ENCODE measurements around the gene ECE1.
A peak's percentile ranks its signal among the peaks of the same experiment; 100 is the strongest.
"Not testable (repeated sequence)": the region's sequence is repeated elsewhere in the genome, so short reads cannot be mapped to it uniquely, and the experiment has no call there.

The ECE1 gene

DNA sequence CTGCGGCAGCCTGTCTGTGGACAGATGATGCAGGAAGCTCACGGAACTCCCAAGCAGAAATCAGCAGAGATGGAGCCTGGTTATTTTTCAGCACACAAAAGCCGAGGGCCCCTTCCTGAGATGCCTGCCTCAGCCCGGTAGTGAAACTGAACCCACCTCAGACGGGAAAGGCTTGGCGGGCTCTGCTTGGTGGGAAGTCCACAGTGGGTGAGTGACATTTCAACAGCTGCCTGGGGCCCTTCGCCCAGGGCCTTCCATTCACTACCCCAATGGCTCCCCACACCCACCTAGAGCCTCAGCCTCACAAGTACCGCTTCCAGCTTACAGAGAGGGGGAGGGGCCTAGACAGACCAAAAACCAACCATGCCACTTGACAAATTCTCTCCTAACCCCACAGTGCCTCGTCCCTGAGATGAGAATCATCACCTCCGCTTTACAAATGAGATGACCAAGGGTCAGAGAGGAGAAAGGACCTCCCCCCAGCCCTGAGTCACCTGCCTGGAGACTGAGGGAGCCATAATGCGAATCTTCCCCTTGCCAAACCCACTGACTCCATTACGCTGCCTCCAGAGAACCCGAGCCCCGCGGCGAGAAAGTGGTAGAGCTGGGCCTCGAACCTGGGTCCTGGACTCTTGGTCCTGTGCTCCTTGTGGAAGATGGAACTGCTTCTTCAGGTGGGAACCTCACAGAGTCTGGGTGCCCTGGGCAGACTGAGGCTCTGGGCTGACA is 3.4 kb upstream of the ECE1 start:
- DNase-seq (ENCODE audit: low read depth, low spot score): no peak
- no peak overlapping the region for H3K27ac ChIP-seq

GRCh38 chr1:21292984-21293536 is 2.8 kb upstream of the ECE1 start:
- H3K27ac ChIP-seq: no peak overlapping the region

GRCh38 chr1:21292503-21292983 is 2.3 kb upstream of the ECE1 start:
- no peak for DNase-seq (ENCODE audit: low read depth, low spot score)
- no peak overlapping the region for H3K27ac ChIP-seq

More at GRCh38 chr1:21292984-21293536, 2.8 kb upstream of the ECE1 start:
- no peak for DNase-seq (ENCODE audit: low read depth, low spot score)

- no peak overlapping the region for H3K27ac ChIP-seq
- no peak for DNase-seq (ENCODE audit: low read depth, low spot score)
Measured at GRCh38 chr1:21291964-21292363, 1.7 kb upstream of the ECE1 start.

DNA sequence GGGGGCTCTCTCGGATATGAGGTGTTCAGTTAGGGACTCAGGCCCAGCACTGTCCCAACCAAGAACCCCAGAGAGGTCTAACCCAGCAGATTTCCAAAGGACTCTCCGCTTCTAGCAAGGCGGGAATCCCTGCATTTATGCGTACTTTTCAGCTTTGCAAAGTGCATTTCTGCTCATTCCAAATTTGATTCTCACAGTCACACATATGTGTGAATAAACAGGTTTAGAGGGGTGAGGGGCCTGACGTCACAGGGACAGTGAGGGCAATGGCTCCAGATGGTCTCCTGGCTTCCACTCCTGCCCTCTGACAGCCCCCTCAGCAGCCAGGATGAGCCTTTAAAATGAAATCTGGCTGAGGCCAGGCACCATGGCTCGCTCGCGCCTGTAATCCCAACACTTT is 921 bp upstream of the ECE1 start:
- H3K27ac ChIP-seq: no peak overlapping the region
- no peak for DNase-seq (ENCODE audit: low read depth, low spot score)

DNA sequence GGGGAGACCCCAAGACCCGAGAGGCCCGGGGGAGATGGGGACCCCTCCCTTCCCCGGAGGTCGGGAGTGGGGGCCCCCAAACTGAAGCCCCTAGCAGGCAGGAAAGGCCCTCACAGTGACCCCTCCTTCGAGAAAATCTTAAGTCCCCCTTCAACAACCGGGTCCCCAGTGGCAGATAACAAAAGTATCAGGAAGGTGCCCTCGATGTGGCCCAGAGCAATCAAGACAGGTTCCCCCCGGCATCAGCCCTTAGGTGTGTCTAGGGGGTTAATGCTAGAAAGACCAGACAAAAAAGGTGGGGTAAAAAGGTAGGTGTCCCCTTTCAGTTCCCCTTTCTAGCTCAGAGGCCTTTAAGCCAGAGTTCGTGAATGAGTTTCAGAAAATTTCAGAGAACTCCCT is 282 bp upstream of the ECE1 start:
- H3K27ac ChIP-seq: peak overlapping the region; percentile 36
- DNase-seq (ENCODE audit: low read depth, low spot score): no peak

DNA sequence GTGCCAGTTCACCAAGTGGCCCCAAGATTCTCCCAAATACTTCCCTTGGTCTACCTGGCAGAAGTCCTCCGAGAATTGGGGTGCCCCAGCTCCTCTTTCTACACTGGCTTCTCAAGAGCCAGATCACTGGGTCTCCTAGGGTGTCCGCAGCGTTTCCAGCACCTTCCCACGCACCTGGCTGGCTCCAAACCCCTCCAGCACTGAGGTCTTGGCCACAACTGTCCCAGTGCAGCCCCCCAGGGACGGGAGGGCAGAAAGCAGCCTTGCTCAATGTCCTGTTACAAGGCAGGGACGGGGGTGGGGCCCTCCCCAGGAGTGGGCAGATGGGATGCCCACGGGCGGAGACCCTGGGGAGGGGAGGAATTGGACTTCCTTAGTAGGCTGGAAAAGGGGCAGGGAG is 1.1 kb downstream of the ECE1 start:
- DNase-seq (ENCODE audit: low read depth, low spot score): no peak
- peak overlapping the region; percentile 36 for H3K27ac ChIP-seq

DNA sequence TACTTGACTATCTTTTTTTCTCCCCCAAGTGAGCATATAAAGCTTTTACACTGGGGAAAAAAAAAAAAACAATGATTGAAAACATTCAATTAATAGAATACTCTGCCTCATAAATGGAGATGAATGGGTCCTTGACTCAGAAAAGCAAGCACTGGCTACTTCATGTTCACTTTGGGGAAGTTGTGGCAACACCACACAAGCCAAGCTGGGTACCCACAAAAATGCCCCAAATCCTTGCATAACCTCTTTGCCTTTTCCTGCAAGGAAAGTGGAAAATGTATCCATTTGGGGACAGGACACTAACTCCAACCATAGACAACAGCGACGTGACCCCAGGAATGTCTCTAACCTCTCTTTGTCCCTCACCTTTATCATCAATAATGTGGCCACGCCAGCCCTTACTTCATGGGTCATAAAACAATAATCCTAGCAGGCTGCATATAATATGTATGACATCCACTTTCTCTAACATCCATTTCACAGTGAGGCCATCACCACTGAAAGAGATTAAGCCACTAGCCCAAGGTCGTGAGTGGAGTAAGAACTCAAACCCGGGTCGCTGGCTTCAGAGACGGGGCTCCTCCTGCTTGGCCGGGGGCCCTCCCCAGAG is 2.3 kb downstream of the ECE1 start:
- H3K27ac ChIP-seq: no peak overlapping the region
- DNase-seq (ENCODE audit: low read depth, low spot score): no peak

DNA sequence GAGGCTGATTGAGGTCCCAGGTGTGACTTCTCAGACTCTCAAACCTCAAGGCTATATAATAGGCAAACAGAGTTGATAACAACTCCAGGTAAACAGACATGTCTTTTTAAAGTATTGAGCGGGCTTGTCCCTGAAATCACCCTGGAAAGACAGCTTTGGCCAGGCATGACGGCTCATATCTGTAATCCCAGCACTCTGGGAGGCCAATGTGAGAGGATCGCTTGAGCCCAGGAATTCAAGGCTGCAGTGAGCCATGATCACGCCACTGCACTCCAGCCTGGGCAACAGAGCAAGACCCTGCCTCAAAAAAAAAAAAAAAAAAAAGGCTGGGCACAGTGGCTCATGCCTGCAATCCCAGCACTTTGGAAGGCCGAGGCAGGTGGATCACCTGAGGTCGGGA is 4.9 kb downstream of the ECE1 start:
- not testable (repeated sequence) for DNase-seq (ENCODE audit: low read depth, low spot score); H3K27ac ChIP-seq

GRCh38 chr1:21285055-21285372 is 5.2 kb downstream of the ECE1 start:
- no peak overlapping the region for H3K27ac ChIP-seq
- no peak for DNase-seq (ENCODE audit: low read depth, low spot score)

DNA sequence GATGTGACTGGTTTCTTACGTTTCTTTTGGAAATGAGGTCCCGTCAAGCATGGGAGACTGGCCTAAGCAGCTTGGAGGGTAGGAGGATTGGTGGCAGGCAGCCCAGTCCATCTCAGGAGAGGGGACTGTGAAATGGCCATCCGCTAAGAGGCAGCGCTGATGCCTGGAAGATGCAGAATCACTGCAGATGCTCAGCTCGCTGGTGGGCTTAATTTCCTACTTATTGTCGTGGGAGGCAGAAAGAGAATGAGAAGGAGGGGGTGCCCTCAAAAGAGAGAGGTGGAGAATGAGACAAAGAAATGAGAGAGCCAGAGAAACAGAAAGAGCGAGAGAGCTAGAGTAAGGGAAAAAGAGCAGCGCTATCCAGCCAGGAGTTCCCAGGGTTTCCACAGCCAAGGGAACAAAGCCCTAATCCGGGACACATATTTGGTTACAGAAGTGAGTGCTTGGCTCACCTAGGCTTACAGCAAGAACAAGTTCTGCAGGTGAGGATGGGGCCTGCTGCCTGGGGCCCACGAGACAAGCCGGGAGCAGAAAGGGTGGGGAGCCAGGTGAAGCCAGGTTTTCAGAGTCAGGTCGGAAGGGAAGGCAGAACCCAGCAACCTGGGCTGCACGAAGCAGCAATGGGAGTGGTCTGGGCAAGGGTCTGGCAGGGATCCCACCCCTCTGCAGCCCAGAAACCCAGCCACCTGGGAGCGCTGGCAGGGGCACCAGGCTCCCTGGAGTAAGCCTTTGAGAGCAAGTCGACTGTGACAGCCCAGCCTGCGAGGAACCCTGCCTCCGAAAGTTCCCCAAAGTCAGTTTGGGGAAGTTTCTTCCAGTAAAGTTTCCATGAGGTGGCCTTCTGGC is 5.8 kb downstream of the ECE1 start:
- no peak for DNase-seq (ENCODE audit: low read depth, low spot score)
- no peak overlapping the region for H3K27ac ChIP-seq

- no peak for DNase-seq (ENCODE audit: low read depth, low spot score)
- H3K27ac ChIP-seq: no peak overlapping the region
Measured at GRCh38 chr1:21283524-21283923, 6.7 kb downstream of the ECE1 start.

DNA sequence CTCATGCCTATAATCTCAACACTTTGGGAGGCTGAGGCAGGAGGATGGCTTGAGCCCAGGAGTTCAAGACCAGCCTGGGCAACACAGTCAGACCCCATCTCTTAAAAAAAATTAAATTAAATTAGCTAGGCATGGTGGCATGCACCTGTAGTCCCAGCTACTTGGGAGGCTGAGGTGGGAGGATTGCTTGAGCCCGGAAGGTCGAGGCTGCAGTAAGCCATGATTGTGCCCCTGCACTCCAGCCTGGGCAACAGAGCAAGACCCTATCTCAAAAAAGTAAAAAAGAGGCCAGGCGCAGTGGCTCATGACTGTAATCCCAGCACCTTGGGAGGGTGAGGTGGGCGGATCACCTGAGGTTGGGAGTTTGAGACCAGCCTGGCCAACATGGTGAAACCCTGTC is 8.2 kb downstream of the ECE1 start:
- not testable (repeated sequence) for H3K27ac ChIP-seq; DNase-seq (ENCODE audit: low read depth, low spot score)

DNA sequence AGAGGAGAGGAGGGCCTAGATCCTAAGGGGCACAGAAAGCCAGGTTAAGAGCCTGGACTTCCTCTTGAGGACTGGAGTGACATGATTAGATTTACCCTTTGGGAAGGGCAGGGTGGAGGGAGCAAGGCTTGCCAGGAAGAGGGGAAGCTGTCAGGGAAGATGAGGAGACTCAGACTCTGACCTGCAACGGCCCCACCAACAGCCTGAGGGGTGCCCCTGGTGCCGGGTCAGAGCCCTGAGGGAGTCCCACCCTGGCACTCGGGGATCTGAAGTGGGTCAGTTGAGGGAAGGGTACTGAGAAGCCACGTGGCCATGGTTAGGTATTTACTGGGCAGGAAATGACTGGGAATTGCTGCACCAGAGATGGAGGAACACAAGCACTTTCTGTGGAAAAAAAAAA is 9.8 kb downstream of the ECE1 start:
- no peak for DNase-seq (ENCODE audit: low read depth, low spot score)
- no peak overlapping the region for H3K27ac ChIP-seq

GRCh38 chr1:21280011-21280471 is 10.2 kb downstream of the ECE1 start:
- no peak overlapping the region for H3K27ac ChIP-seq
- no peak for DNase-seq (ENCODE audit: low read depth, low spot score)

DNA sequence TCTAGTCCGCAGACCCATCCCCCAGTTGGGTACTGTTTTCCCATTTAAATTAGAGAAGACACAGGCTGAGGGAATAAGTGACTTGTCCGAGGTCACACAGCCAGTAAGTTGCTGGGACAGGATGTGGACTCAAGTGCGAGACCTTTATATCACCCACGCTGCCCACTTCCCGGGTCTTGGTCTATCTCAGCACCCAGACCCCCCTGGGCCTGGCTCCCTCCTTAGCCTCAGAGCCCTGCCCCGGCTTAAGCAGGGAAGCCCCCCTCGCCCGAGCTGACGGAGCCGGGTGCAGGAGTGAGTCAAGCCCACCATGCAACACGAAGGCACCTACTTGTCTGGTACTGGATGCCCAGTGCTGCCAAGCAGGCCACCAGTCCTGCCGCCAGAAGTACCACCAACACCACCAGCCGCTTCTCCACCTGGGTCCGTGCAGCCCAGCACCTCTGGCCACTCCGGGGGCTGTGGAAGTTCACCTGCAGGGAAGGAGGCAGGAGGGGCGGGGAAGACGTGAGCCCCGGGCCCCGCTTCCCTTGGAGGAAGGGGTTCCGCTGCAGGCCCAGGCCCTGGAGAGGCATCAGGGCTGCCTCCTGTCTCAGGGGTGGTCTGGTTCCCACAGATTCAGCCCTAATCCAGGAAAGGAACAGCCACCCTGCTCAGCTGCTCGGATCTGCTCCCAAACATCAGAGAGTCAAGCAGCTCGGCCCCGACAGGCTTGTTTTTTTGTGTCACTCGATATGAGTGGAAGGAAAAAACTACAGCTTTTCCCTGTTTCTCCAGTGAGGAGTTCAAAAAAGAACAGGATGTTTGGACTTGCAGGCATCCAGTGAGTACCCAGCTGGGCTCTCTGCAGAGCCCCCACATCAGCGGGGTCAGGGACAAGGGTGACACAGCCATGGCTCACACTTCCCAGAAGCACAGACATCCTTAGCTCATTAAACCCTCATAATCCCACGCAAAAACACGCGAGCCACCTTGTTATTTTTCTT is 11.1 kb downstream of the ECE1 start:
- H3K27ac ChIP-seq: no peak overlapping the region
- no peak for DNase-seq (ENCODE audit: low read depth, low spot score)

GRCh38 chr1:21278208-21278859 is 11.9 kb downstream of the ECE1 start:
- H3K27ac ChIP-seq: no peak overlapping the region
- no peak for DNase-seq (ENCODE audit: low read depth, low spot score)

- H3K27ac ChIP-seq: no peak overlapping the region
- DNase-seq (ENCODE audit: low read depth, low spot score): no peak
Measured at GRCh38 chr1:21277180-21277579, 13.1 kb downstream of the ECE1 start.

DNA sequence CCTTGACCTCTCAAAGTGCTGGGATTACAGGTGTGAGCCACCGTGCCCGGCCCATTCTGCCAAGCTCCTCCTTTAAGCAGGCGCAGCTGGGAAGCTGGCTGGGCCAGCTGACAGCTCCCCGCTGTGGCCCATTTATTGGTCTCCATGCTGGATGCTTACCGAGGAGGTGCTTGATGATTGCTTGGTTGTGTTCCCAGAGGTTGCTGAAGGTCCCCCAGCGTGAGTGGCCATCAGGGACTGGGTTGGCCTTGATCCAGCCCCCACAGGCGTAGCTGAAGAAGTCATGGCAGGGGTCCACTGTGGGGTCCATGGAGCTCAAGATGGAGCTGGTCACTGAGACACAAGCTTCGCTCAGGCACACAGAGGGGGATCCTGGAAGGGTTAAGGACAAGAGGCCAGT is 17.7 kb downstream of the ECE1 start:
- no peak overlapping the region for H3K27ac ChIP-seq
- no peak for DNase-seq (ENCODE audit: low read depth, low spot score)

All from epithelial cell of prostate (primary cell).